Right lobe of liver (tissue), 4 donors: ENCODE results near the gene RAD17.

Experiments
- POLR2A ChIP-seq: fragments of 450-650 bp; IDR thresholded peaks from one replicate; pipeline ENCODE4 v1.6.1; 2017; ENCODE audit warnings: antibody characterized with exemption, mild to moderate bottlenecking
- TF ChIP-seq, protein P1 (sequence below), 4 donors: fragments of 200-600 bp in 3 of 4; fragments of 450-650 bp in 1 of 4; IDR thresholded peaks; one replicate each; pipeline versions ENCODE4 v1.5.1 to v1.8.0; 2016 to 2022; ENCODE audit warnings: antibody characterized with exemption in 4 of 4, mild to moderate bottlenecking in 2 of 4
- donor health status: DM: no; HTN: no; CAD: no.
- donor health status: DM: no; HTN: no; CAD: no.
- donor health status: DM: no; HTN: yes; CAD: no.

DNA sequence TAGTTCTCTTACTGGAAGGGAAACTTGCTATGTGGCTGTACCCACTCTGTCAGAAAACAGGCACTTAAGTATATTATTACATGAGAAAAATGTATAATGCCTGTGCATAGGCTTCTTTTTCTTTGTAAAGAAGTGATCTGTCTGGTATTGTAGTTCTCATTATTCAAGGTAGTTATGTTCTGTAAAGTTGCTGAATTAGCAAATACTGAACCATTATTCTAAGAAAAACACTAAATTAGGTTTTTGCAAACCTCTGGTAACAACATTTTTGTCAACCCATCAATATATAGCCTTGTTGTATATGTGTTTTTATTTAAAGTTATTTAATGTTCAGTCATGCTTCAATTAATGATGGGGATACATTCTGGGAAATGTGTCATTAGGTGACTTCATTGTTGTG, 8.8 kb downstream of the RAD17 start:
- TF ChIP-seq, protein P1, sequence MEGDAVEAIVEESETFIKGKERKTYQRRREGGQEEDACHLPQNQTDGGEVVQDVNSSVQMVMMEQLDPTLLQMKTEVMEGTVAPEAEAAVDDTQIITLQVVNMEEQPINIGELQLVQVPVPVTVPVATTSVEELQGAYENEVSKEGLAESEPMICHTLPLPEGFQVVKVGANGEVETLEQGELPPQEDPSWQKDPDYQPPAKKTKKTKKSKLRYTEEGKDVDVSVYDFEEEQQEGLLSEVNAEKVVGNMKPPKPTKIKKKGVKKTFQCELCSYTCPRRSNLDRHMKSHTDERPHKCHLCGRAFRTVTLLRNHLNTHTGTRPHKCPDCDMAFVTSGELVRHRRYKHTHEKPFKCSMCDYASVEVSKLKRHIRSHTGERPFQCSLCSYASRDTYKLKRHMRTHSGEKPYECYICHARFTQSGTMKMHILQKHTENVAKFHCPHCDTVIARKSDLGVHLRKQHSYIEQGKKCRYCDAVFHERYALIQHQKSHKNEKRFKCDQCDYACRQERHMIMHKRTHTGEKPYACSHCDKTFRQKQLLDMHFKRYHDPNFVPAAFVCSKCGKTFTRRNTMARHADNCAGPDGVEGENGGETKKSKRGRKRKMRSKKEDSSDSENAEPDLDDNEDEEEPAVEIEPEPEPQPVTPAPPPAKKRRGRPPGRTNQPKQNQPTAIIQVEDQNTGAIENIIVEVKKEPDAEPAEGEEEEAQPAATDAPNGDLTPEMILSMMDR (IDR thresholded peaks at IDR 0.05), result no peak
- TF ChIP-seq POLR2A, result no peak
